GM23338 (cell line): Measurements from ENCODE around the gene CALHM2. TPM values are rescaled to one million over a fixed set of nuclear protein-coding genes. Genes with fewer than 3 reads are reported as not detected.

ENCODE experiments used
- ATAC-seq: fragments of 200-7000 bp; cut with Tn5 transposase; 3 replicates; pipeline ENCODE4 v1.9.1; 2020
- DNase-seq: peaks from one replicate; pipeline ENCODE4 v3.0.0-alpha.2; 2015; ENCODE audit warnings: low spot score
- H2AFZ ChIP-seq: fragments of 200-600 bp; sonication (generic); 2 replicates; pipeline ENCODE4 v1.8.0; 2016; ENCODE audit warnings: antibody characterized with exemption, mild to moderate bottlenecking, moderate library complexity
- H3F3A ChIP-seq: fragments of 200-600 bp; sonication (generic); replicated peaks from 2 replicates; pipeline ENCODE4 v1.8.0; 2017; ENCODE audit warnings: antibody characterized with exemption, mixed run types, low read depth
- H3K27ac ChIP-seq: fragments of 200-600 bp; sonication (generic); 2 replicates; pipeline ENCODE4 v1.6.1; 2016; ENCODE audit warnings: low read depth
- H3K27me3 ChIP-seq: fragments of 200-600 bp; sonication (generic); 2 replicates; pipeline ENCODE4 v1.8.0; 2016; ENCODE audit warnings: mild to moderate bottlenecking, mixed run types, moderate library complexity; ENCODE audit not compliant: insufficient read depth
- H3K36me3 ChIP-seq: fragments of 200-600 bp; sonication (generic); 2 replicates; pipeline ENCODE4 v1.8.0; 2016; ENCODE audit warnings: mild to moderate bottlenecking; ENCODE audit not compliant: insufficient read depth
- H3K4me1 ChIP-seq: fragments of 200-600 bp; sonication (generic); 2 replicates; pipeline ENCODE4 v1.8.0; 2016; ENCODE audit warnings: mild to moderate bottlenecking, moderate library complexity; ENCODE audit not compliant: insufficient read depth
- H3K4me2 ChIP-seq: fragments of 200-600 bp; sonication (generic); 2 replicates; pipeline ENCODE4 v1.7.1; 2017; ENCODE audit warnings: mixed run types
- H3K4me3 ChIP-seq: fragments of 200-600 bp; sonication (generic); 2 replicates; pipeline ENCODE4 v1.6.1; 2016; ENCODE audit warnings: mixed run types
- H3K79me2 ChIP-seq: fragments of 200-600 bp; sonication (generic); replicated peaks from 2 replicates; pipeline ENCODE4 v1.8.0; 2017; ENCODE audit warnings: mild to moderate bottlenecking; ENCODE audit not compliant: insufficient read depth
- H3K9me2 ChIP-seq: fragments of 200-600 bp; sonication (generic); 2 replicates; pipeline ENCODE4 v1.8.0; 2017; ENCODE audit not compliant: insufficient read depth
- H4K20me1 ChIP-seq: fragments of 200-600 bp; sonication (generic); replicated peaks from 2 replicates; pipeline ENCODE4 v1.8.0; 2017; ENCODE audit warnings: mild to moderate bottlenecking; ENCODE audit not compliant: insufficient read depth
- H3K27ac Mint-ChIP-seq: 2 replicates; pipeline ENCODE4 v1.8.0; 2020; ENCODE audit warnings: inconsistent platforms, mild to moderate bottlenecking, moderate library complexity, mixed read lengths
- H3K27me3 Mint-ChIP-seq: 3 replicates; pipeline ENCODE4 v1.8.0; 2022; ENCODE audit warnings: low read depth, mild to moderate bottlenecking, moderate library complexity, mixed read lengths, inconsistent platforms; ENCODE audit not compliant: insufficient read depth, poor library complexity
- H3K36me3 Mint-ChIP-seq: 3 replicates; pipeline ENCODE4 v1.8.0; 2021; ENCODE audit warnings: low read depth, mild to moderate bottlenecking, inconsistent platforms, moderate library complexity, mixed read lengths
- H3K4me1 Mint-ChIP-seq: 3 replicates; pipeline ENCODE4 v1.8.0; 2020; ENCODE audit warnings: mild to moderate bottlenecking, inconsistent platforms, mixed read lengths
- H3K4me3 Mint-ChIP-seq: 3 replicates; pipeline ENCODE4 v1.8.0; 2021; ENCODE audit warnings: moderate library complexity, mild to moderate bottlenecking, inconsistent platforms, mixed read lengths
- H3K9me3 Mint-ChIP-seq: 3 replicates; pipeline ENCODE4 v1.8.0; 2020; ENCODE audit warnings: moderate library complexity, mild to moderate bottlenecking, inconsistent platforms, mixed read lengths
- CREB1 ChIP-seq: fragments of 250-450 bp; sonication (Bioruptor Pico); IDR thresholded peaks from 2 replicates; pipeline ENCODE4 v1.5.0; 2020; ENCODE audit warnings: low read depth, mild to moderate bottlenecking, moderate library complexity
- EZH2phosphoT487 ChIP-seq: fragments of 200-600 bp; sonication (generic); IDR thresholded peaks from one replicate; pipeline ENCODE4 v1.8.1; 2018; ENCODE audit warnings: antibody characterized with exemption; ENCODE audit not compliant: unreplicated experiment
- JUNB ChIP-seq: IDR thresholded peaks from one replicate; pipeline ENCODE4 v1.6.1; 2016; ENCODE audit warnings: antibody characterized with exemption; ENCODE audit not compliant: unreplicated experiment
- NANOG ChIP-seq: IDR thresholded peaks from 2 replicates; pipeline ENCODE4 v1.6.1; 2016; ENCODE audit warnings: antibody characterized with exemption, borderline replicate concordance
- POLR2AphosphoS5 ChIP-seq: IDR thresholded peaks from 2 replicates; pipeline ENCODE4 v1.6.1; 2016; ENCODE audit warnings: antibody characterized with exemption, low read depth
- ZNF114 ChIP-seq: fragments of 250-450 bp; sonication (Bioruptor Pico); IDR thresholded peaks from 2 replicates; pipeline ENCODE4 v1.5.0; 2020; ENCODE audit warnings: mild to moderate bottlenecking, moderate library complexity
- ZNF331 ChIP-seq: fragments of 250-450 bp; sonication (Bioruptor Pico); IDR thresholded peaks from 2 replicates; pipeline ENCODE4 v1.5.0; 2020; ENCODE audit warnings: low read depth, mild to moderate bottlenecking, moderate library complexity
- polyA plus RNA-seq: library from polyadenylated mRNA; unstranded; fragments of >200 nt; fragmentation: Nextera tagmentation; extraction: Ambion mirVana; gene quantifications from 2 replicates; pipeline ENCODE4 v1.2.1, GENCODE V29; 2016
- total RNA-seq: library from RNA; depleted of rRNA; stranded (reverse); fragments of >200 nt; shearing (Covaris generic); gene quantifications from 2 replicates; pipeline ENCODE4 v1.2.3, GENCODE V29; 2014
- TF ChIP-seq, protein P1 (sequence below): fragments of 250-450 bp; sonication (Bioruptor Pico); IDR thresholded peaks from 2 replicates; pipeline ENCODE4 v1.5.0; 2020; ENCODE audit warnings: mild to moderate bottlenecking, moderate library complexity
- TF ChIP-seq, protein P2 (sequence below): IDR thresholded peaks from one replicate; pipeline ENCODE4 v1.6.1; 2018; ENCODE audit warnings: antibody characterized with exemption; ENCODE audit not compliant: unreplicated experiment
- TF ChIP-seq, protein P3 (sequence below), 2 experiments: fragments of 200-600 bp in 1 of 2; sonication (generic) in 1 of 2; conservative IDR thresholded peaks; 2 replicates each; pipeline versions ENCODE4 v1.5.1 to v1.6.1; 2016 to 2017; ENCODE audit warnings: antibody characterized with exemption in 2 of 2, low read depth in 2 of 2, mild to moderate bottlenecking in 2 of 2, moderate library complexity in 1 of 2

Gene CALHM2
- total and polyA plus RNA-seq, 2 experiments from 2014 or later = 2.1 to 2.2 TPM

DNA sequence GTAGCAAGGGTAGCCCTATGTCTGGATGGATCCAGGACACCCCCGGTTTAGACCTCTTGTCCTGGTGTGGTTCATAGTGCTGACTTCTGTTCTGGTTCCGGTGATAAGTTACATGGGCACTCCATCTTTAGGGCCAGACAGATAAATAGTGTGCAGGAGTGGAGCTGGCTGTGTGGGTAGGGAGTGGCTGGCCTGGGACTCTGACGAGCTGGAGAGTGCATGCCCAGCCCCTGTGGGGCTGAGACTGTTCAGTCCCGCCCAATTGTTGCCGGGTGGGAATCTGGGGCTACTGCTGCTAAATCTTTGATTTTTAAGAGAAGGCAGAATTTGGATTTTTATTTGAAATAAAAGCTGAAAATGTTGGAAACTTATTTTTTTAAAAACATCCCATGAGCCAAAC, 28.4 kb downstream of the CALHM2 start:
- ATAC-seq (no peak), DNase-seq (no peak)
- H4K20me1 ChIP-seq = peaks cover 27% of the 10 kb centered on the region
- H3K9me2 ChIP-seq = no peaks in the 10 kb centered on the region
- H3K4me1 ChIP-seq = no peaks in the 10 kb centered on the region
- H3K27ac Mint-ChIP-seq = no peak overlapping the region
- H3K4me3 ChIP-seq = no peak overlapping the region
- H3K36me3 Mint-ChIP-seq = peaks cover 91% of the 10 kb centered on the region
- H3K4me3 Mint-ChIP-seq = no peak overlapping the region
- no peaks in the 10 kb centered on the region for H3F3A ChIP-seq
- no peaks in the 10 kb centered on the region for H3K27me3 ChIP-seq
- H3K27me3 Mint-ChIP-seq = peaks cover 7% of the 10 kb centered on the region
- H3K36me3 ChIP-seq = peaks cover 81% of the 10 kb centered on the region
- no peak overlapping the region for H2AFZ ChIP-seq
- H3K4me1 Mint-ChIP-seq = no peaks in the 10 kb centered on the region
- H3K27ac ChIP-seq = no peak overlapping the region
- H3K79me2 ChIP-seq = no peaks in the 10 kb centered on the region
- no peaks in the 10 kb centered on the region; the same call in 2 of the 3 replicates for H3K9me3 Mint-ChIP-seq
- TF ChIP-seq ZNF114 (CRISPR knock-in tag) (no peak), CREB1 (no peak), NANOG (no peak), POLR2AphosphoS5 (no peak)
- H3K4me2 ChIP-seq = no peak overlapping the region

DNA sequence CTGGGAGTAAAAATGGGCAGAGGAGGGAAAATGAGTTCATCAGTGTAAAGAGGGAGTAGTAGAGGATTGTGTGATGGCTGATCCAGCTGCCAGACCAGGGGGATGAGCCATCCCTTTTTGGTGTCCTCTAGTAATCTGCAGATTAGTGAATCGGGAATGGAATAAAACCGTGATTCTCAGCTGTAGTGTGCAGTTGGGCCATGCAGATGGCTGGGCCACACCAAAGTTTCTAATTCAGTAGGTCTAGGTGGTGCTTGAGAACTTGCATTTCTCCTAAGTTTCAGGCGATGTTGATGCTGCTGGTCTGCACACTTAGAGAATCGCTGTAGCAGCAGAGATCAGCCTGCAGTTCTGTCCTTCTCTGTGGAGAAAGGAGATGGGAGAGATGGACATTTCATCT, 33.1 kb downstream of the CALHM2 start:
- Mint-ChIP-seq H3K36me3 (peaks cover 94% of the 10 kb centered on the region), H3K4me1 (no peaks in the 10 kb centered on the region), H3K27me3 (peaks cover 2% of the 10 kb centered on the region), H3K4me3 (no peak overlapping the region), H3K9me3 (no peaks in the 10 kb centered on the region; the same call in 2 of the 3 replicates), H3K27ac (no peak overlapping the region)
- Histone ChIP-seq H3K9me2 (no peaks in the 10 kb centered on the region), H4K20me1 (peaks cover 26% of the 10 kb centered on the region), H3K27ac (no peak overlapping the region), H3K27me3 (no peaks in the 10 kb centered on the region), H3K4me2 (no peak overlapping the region), H3F3A (peaks cover 3% of the 10 kb centered on the region; the same call in 1 of the 2 replicates), H3K4me1 (no peaks in the 10 kb centered on the region), H3K79me2 (no peaks in the 10 kb centered on the region), H2AFZ (no peak overlapping the region), H3K4me3 (no peak overlapping the region), H3K36me3 (peaks cover 86% of the 10 kb centered on the region)
- DNase-seq (no peak), ATAC-seq (no peak)
- TF ChIP-seq JUNB (no peak), ZNF331 (no peak), POLR2AphosphoS5 (no peak), EZH2phosphoT487 (no peak), NANOG (no peak), ZNF114 (CRISPR knock-in tag) (no peak), CREB1 (no peak)
- TF ChIP-seq, protein P1, sequence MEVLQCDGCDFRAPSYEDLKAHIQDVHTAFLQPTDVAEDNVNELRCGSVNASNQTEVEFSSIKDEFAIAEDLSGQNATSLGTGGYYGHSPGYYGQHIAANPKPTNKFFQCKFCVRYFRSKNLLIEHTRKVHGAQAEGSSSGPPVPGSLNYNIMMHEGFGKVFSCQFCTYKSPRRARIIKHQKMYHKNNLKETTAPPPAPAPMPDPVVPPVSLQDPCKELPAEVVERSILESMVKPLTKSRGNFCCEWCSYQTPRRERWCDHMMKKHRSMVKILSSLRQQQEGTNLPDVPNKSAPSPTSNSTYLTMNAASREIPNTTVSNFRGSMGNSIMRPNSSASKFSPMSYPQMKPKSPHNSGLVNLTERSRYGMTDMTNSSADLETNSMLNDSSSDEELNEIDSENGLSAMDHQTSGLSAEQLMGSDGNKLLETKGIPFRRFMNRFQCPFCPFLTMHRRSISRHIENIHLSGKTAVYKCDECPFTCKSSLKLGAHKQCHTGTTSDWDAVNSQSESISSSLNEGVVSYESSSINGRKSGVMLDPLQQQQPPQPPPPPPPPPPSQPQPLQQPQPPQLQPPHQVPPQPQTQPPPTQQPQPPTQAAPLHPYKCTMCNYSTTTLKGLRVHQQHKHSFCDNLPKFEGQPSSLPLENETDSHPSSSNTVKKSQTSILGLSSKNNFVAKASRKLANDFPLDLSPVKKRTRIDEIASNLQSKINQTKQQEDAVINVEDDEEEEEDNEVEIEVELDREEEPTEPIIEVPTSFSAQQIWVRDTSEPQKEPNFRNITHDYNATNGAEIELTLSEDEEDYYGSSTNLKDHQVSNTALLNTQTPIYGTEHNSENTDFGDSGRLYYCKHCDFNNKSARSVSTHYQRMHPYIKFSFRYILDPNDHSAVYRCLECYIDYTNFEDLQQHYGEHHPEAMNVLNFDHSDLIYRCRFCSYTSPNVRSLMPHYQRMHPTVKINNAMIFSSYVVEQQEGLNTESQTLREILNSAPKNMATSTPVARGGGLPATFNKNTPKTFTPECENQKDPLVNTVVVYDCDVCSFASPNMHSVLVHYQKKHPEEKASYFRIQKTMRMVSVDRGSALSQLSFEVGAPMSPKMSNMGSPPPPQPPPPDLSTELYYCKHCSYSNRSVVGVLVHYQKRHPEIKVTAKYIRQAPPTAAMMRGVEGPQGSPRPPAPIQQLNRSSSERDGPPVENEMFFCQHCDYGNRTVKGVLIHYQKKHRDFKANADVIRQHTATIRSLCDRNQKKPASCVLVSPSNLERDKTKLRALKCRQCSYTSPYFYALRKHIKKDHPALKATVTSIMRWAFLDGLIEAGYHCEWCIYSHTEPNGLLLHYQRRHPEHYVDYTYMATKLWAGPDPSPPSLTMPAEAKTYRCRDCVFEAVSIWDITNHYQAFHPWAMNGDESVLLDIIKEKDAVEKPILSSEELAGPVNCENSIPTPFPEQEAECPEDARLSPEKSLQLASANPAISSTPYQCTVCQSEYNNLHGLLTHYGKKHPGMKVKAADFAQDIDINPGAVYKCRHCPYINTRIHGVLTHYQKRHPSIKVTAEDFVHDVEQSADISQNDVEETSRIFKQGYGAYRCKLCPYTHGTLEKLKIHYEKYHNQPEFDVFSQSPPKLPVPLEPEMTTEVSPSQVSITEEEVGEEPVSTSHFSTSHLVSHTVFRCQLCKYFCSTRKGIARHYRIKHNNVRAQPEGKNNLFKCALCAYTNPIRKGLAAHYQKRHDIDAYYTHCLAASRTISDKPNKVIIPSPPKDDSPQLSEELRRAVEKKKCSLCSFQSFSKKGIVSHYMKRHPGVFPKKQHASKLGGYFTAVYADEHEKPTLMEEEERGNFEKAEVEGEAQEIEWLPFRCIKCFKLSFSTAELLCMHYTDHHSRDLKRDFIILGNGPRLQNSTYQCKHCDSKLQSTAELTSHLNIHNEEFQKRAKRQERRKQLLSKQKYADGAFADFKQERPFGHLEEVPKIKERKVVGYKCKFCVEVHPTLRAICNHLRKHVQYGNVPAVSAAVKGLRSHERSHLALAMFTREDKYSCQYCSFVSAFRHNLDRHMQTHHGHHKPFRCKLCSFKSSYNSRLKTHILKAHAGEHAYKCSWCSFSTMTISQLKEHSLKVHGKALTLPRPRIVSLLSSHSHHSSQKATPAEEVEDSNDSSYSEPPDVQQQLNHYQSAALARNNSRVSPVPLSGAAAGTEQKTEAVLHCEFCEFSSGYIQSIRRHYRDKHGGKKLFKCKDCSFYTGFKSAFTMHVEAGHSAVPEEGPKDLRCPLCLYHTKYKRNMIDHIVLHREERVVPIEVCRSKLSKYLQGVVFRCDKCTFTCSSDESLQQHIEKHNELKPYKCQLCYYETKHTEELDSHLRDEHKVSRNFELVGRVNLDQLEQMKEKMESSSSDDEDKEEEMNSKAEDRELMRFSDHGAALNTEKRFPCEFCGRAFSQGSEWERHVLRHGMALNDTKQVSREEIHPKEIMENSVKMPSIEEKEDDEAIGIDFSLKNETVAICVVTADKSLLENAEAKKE (CRISPR knock-in tag) = no peak
- TF ChIP-seq, protein P2, sequence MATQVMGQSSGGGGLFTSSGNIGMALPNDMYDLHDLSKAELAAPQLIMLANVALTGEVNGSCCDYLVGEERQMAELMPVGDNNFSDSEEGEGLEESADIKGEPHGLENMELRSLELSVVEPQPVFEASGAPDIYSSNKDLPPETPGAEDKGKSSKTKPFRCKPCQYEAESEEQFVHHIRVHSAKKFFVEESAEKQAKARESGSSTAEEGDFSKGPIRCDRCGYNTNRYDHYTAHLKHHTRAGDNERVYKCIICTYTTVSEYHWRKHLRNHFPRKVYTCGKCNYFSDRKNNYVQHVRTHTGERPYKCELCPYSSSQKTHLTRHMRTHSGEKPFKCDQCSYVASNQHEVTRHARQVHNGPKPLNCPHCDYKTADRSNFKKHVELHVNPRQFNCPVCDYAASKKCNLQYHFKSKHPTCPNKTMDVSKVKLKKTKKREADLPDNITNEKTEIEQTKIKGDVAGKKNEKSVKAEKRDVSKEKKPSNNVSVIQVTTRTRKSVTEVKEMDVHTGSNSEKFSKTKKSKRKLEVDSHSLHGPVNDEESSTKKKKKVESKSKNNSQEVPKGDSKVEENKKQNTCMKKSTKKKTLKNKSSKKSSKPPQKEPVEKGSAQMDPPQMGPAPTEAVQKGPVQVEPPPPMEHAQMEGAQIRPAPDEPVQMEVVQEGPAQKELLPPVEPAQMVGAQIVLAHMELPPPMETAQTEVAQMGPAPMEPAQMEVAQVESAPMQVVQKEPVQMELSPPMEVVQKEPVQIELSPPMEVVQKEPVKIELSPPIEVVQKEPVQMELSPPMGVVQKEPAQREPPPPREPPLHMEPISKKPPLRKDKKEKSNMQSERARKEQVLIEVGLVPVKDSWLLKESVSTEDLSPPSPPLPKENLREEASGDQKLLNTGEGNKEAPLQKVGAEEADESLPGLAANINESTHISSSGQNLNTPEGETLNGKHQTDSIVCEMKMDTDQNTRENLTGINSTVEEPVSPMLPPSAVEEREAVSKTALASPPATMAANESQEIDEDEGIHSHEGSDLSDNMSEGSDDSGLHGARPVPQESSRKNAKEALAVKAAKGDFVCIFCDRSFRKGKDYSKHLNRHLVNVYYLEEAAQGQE = no peak
- TF ChIP-seq, protein P3, sequence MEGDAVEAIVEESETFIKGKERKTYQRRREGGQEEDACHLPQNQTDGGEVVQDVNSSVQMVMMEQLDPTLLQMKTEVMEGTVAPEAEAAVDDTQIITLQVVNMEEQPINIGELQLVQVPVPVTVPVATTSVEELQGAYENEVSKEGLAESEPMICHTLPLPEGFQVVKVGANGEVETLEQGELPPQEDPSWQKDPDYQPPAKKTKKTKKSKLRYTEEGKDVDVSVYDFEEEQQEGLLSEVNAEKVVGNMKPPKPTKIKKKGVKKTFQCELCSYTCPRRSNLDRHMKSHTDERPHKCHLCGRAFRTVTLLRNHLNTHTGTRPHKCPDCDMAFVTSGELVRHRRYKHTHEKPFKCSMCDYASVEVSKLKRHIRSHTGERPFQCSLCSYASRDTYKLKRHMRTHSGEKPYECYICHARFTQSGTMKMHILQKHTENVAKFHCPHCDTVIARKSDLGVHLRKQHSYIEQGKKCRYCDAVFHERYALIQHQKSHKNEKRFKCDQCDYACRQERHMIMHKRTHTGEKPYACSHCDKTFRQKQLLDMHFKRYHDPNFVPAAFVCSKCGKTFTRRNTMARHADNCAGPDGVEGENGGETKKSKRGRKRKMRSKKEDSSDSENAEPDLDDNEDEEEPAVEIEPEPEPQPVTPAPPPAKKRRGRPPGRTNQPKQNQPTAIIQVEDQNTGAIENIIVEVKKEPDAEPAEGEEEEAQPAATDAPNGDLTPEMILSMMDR (conservative IDR thresholded peaks at IDR 0.05; ENCODE audit: low read depth in 2 of 2) = no peak
